ENCODE results near the gene GPC5.
A peak's percentile ranks its signal among the peaks of the same experiment; 100 is the strongest.

GPC5 gene

DNA sequence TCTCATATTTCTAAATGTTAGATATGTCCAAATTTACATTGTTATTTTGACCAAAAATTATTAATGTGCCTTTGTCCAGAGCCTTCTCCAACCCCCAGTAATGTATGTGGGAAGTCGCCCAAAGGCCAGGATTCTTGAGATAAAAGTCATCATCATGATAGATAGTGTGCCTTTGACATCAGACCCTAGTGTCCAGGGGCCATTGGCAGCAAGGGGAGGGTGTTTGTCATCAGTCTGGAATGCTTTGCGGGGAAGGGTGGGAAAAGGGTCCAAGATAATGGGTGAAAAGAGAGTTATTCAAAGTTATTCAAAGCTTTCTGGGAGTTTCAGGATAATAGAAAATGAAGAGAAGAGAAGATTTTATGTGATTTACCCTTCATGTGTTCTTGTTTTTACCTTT lies 918.6 kb downstream of the GPC5 start:
- DNase-seq (ENCODE audit: insufficient read length, low spot score) (no peak), FAIRE-seq (no peak)
- TF ChIP-seq, protein P1, sequence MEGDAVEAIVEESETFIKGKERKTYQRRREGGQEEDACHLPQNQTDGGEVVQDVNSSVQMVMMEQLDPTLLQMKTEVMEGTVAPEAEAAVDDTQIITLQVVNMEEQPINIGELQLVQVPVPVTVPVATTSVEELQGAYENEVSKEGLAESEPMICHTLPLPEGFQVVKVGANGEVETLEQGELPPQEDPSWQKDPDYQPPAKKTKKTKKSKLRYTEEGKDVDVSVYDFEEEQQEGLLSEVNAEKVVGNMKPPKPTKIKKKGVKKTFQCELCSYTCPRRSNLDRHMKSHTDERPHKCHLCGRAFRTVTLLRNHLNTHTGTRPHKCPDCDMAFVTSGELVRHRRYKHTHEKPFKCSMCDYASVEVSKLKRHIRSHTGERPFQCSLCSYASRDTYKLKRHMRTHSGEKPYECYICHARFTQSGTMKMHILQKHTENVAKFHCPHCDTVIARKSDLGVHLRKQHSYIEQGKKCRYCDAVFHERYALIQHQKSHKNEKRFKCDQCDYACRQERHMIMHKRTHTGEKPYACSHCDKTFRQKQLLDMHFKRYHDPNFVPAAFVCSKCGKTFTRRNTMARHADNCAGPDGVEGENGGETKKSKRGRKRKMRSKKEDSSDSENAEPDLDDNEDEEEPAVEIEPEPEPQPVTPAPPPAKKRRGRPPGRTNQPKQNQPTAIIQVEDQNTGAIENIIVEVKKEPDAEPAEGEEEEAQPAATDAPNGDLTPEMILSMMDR (IDR thresholded peaks at IDR 0.05; ENCODE audit: insufficient read depth, missing control alignments) = no peak

DNA sequence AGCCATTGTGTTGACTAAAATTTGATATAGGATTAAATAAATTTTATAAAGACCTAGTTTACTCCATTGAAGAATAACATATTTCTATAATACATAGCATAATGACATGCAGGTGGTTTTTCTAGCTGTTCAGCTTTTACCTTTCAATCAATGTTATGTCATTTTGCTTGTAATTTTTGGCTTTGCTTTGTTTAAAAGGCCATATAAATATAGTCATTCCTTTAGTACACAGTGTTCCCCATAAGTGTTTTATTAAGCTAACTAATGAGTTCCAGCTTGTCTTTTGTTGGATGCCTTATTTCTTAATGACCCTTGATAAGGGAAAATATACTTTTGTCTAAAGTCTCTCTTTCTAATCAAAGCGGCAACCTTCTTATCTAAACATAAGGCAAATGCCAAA lies 921.9 kb downstream of the GPC5 start:
- DNase-seq (ENCODE audit: insufficient read length, low spot score) = no peak
- TF ChIP-seq, protein P1 (IDR thresholded peaks at IDR 0.05; ENCODE audit: insufficient read depth, missing control alignments) = no peak
- no peak for FAIRE-seq

DNA sequence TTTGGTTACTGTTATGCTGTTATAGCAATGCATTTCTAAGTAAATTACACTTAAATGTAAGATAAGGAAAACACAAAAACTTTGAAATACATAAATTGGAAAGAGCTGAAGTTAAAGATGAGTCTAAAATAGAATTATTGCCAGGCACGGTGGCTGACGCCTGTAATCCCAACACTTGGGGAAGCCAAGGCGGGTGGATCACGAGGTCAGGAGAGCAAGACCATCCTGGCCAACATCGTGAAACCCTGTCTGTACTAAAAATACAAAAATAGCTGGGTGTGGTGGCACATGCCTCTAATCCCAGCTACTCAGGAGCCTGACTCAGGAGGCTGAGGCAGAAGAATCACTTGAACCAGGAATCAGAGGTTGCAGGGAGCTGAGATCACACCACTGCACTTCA lies 922.8 kb downstream of the GPC5 start:
- TF ChIP-seq, protein P1 (IDR thresholded peaks at IDR 0.05; ENCODE audit: insufficient read depth, missing control alignments) = no peak
- DNase-seq (ENCODE audit: insufficient read length, low spot score) (no peak), FAIRE-seq (no peak)

DNA sequence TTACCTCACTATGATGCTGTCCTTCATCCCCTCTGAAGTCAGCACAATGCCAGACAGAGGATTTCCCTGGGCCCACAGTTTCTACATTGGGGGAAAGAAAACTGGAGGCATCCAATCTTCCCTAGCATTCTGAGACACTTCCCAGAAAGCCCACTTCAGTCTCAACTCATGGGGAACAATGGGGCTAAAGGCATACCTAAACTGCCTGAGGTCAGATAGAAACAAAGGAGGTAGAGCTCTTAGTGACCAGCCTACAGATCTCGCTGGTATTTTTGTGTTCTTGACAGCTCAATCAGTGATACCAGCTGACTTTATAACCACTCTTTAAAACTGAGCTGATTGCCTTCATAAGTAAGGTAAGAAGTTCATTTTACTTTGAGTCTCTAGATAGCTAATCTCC lies 947.2 kb downstream of the GPC5 start:
- no peak for FAIRE-seq
- DNase-seq (ENCODE audit: insufficient read length, low spot score) = no peak
- TF ChIP-seq, protein P1 (IDR thresholded peaks at IDR 0.05; ENCODE audit: insufficient read depth, missing control alignments) = no peak

DNA sequence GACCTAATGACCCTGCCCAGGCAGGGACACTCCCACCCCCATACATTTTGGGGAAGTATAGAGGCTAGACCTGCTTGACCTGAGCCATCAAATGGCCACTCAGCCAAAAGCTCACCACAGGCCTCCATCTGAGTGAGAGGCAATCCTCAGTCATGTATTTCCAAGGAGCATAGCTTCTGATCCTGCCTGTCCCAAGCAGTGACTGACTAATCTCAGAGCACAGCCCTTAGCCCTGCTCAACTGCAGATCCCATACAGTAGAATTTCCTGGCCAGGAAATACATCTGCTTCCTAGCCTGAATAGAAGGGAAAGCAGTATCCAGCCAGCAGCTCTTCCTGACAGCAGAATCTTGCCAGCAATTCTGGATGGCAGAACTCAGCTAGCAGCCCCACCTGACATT lies 947.6 kb downstream of the GPC5 start:
- no peak for FAIRE-seq
- TF ChIP-seq, protein P1 (IDR thresholded peaks at IDR 0.05; ENCODE audit: insufficient read depth, missing control alignments) = no peak
- no peak for DNase-seq (ENCODE audit: insufficient read length, low spot score)

DNA sequence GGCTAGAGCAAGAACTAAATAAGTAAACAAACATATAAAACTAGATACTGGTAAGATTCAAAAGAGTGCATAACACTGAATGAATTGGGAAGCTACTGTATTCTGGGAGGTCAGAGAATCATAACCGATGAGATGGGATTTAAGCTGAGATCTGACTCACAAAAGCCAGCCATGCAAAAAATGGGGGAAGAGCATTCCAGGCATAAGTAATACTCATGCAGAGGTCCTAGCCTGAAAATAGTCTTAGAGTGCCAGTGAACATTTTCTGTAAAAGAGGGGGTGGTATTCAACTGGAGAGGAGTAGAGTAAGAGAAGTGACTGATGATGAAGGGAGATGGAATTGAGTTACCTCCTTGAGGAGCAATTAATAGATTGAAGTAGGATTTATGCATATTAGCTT lies 956.2 kb downstream of the GPC5 start:
- no peak for FAIRE-seq
- no peak for DNase-seq (ENCODE audit: insufficient read length, low spot score)
- TF ChIP-seq, protein P1 (IDR thresholded peaks at IDR 0.05; ENCODE audit: insufficient read depth, missing control alignments) = no peak

DNA sequence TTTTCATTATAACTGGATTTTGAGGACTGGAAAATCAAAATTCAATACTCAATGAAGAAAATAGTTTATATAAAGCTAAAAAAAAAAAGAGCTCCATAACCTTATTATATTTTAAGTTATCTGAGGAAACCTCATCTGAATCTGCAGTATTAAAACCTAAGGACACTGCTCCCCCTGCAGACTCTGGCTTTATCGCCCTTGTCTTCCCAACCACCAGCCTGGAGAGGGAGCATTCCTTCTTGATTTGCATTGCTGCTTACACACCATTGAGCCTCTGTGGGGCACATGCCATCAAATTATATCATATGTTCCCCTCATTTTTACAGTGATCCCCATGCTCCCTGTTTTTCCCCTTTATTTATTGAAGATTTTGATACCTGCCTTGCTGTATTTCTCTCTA lies 956.8 kb downstream of the GPC5 start:
- FAIRE-seq = no peak
- TF ChIP-seq, protein P1 (IDR thresholded peaks at IDR 0.05; ENCODE audit: insufficient read depth, missing control alignments) = peak; percentile 47
- no peak for DNase-seq (ENCODE audit: insufficient read length, low spot score)

Data from D721Med (cell line).